H9 (cell line): ENCODE data around the gene PARD6G. TPM values are rescaled to one million over a fixed set of nuclear protein-coding genes. Genes with fewer than 3 reads are reported as not detected.

ENCODE experiments used
- DNase-seq: peaks from one replicate; pipeline ENCODE4 v3.0.0-alpha.2; 2017
- H2AFZ ChIP-seq: one replicate; pipeline ENCODE4 v1.6.1; 2013; ENCODE audit warnings: mild to moderate bottlenecking, low read length, control low read depth, moderate library complexity
- H2AK5ac ChIP-seq: 2 replicates; pipeline ENCODE4 v1.6.1; 2013; ENCODE audit warnings: low read length, control low read depth, mixed read lengths; ENCODE audit not compliant: insufficient read length
- H2BK120ac ChIP-seq: one replicate; pipeline ENCODE4 v1.6.1; 2013; ENCODE audit warnings: low read depth, mild to moderate bottlenecking, low read length, control low read depth, inconsistent platforms; ENCODE audit not compliant: poor library complexity, severe bottlenecking
- H2BK12ac ChIP-seq: 2 replicates; pipeline ENCODE4 v1.6.1; 2013; ENCODE audit warnings: low read length, control low read depth, mixed read lengths, low read depth; ENCODE audit not compliant: insufficient read length
- H2BK15ac ChIP-seq: 2 replicates; pipeline ENCODE4 v1.6.1; 2013; ENCODE audit warnings: low read depth, low read length, control low read depth
- H2BK20ac ChIP-seq: one replicate; pipeline ENCODE4 v1.6.1; 2013; ENCODE audit warnings: low read depth, mild to moderate bottlenecking, low read length, control low read depth, inconsistent platforms; ENCODE audit not compliant: poor library complexity, severe bottlenecking
- H2BK5ac ChIP-seq: 2 replicates; pipeline ENCODE4 v1.6.1; 2013; ENCODE audit warnings: low read length, control low read depth, mixed read lengths; ENCODE audit not compliant: insufficient read length
- H3K14ac ChIP-seq: 2 replicates; pipeline ENCODE4 v1.6.1; 2013; ENCODE audit warnings: low read length, control low read depth; ENCODE audit not compliant: insufficient read depth
- H3K18ac ChIP-seq: 2 replicates; pipeline ENCODE4 v1.6.1; 2013; ENCODE audit warnings: low read depth, mild to moderate bottlenecking, mixed read lengths, low read length, control low read depth; ENCODE audit not compliant: insufficient read length
- H3K23ac ChIP-seq: 2 replicates; pipeline ENCODE4 v1.6.1; 2013; ENCODE audit warnings: low read length, control low read depth, mixed read lengths, low read depth; ENCODE audit not compliant: insufficient read length
- H3K23me2 ChIP-seq: 2 replicates; pipeline ENCODE4 v1.6.1; 2013; ENCODE audit warnings: low read depth, mild to moderate bottlenecking, mixed read lengths, low read length, control low read depth; ENCODE audit not compliant: insufficient read length, poor library complexity, severe bottlenecking
- H3K27ac ChIP-seq: 2 replicates; pipeline ENCODE4 v1.5.1; 2013; ENCODE audit warnings: low read length, control low read depth, mixed read lengths, low read depth; ENCODE audit not compliant: insufficient read length
- H3K27me3 ChIP-seq: 2 replicates; pipeline ENCODE4 v1.6.1; 2013; ENCODE audit warnings: low read length, control low read depth, inconsistent platforms; ENCODE audit not compliant: insufficient read depth
- H3K4ac ChIP-seq: 2 replicates; pipeline ENCODE4 v1.6.1; 2013; ENCODE audit warnings: low read depth, mild to moderate bottlenecking, control low read depth, inconsistent platforms, low read length, moderate library complexity
- H3K4me1 ChIP-seq: 2 replicates; pipeline ENCODE4 v1.6.1; 2013; ENCODE audit warnings: low read length, control low read depth, inconsistent platforms; ENCODE audit not compliant: insufficient read depth
- H3K4me2 ChIP-seq: 2 replicates; pipeline ENCODE4 v1.6.1; 2013; ENCODE audit warnings: low read length, control low read depth, mixed read lengths; ENCODE audit not compliant: insufficient read length, insufficient read depth
- H3K56ac ChIP-seq: 2 replicates; pipeline ENCODE4 v1.6.1; 2013; ENCODE audit warnings: low read depth, mild to moderate bottlenecking, mixed read lengths, low read length, control low read depth; ENCODE audit not compliant: insufficient read length
- H3K79me1 ChIP-seq: 2 replicates; pipeline ENCODE4 v1.6.1; 2013; ENCODE audit warnings: low read depth, mild to moderate bottlenecking, moderate library complexity, low read length, control low read depth, inconsistent platforms; ENCODE audit not compliant: insufficient read depth, poor library complexity, severe bottlenecking
- H3K79me2 ChIP-seq: 2 replicates; pipeline ENCODE4 v1.6.1; 2013; ENCODE audit warnings: low read length, control low read depth, inconsistent platforms; ENCODE audit not compliant: insufficient read depth
- H3K9ac ChIP-seq: 2 replicates; pipeline ENCODE4 v1.6.1; 2013; ENCODE audit warnings: low read length, control low read depth, mixed read lengths; ENCODE audit not compliant: insufficient read length; ENCODE audit errors: extremely low read depth
- H3K9me3 ChIP-seq: one replicate; pipeline ENCODE4 v1.6.1; 2013; ENCODE audit warnings: low read depth, low read length, inconsistent platforms; ENCODE audit not compliant: control insufficient read depth
- H3T11ph ChIP-seq: one replicate; pipeline ENCODE4 v1.6.1; 2013; ENCODE audit warnings: mild to moderate bottlenecking, low read length, control low read depth, inconsistent platforms
- H4K20me1 ChIP-seq: one replicate; pipeline ENCODE4 v1.6.1; 2013; ENCODE audit not compliant: control insufficient read depth, insufficient read length, insufficient read depth
- H4K5ac ChIP-seq: 2 replicates; pipeline ENCODE4 v1.6.1; 2013; ENCODE audit warnings: low read depth, mild to moderate bottlenecking, mixed read lengths, low read length, control low read depth; ENCODE audit not compliant: insufficient read length
- H4K8ac ChIP-seq: replicated peaks from 2 replicates; pipeline ENCODE4 v1.6.1; 2013; ENCODE audit warnings: low read length, control low read depth, mixed read lengths, low read depth; ENCODE audit not compliant: insufficient read length
- H4K91ac ChIP-seq: 2 replicates; pipeline ENCODE4 v1.6.1; 2013; ENCODE audit warnings: low read depth, mild to moderate bottlenecking, moderate library complexity, mixed read lengths, low read length, control low read depth; ENCODE audit not compliant: insufficient read length
- H3K27ac Mint-ChIP-seq, 3 experiments: 2 replicates in 2 of 3; 3 replicates in 1 of 3; pipeline ENCODE4 v1.8.0; 2020 to 2021; ENCODE audit warnings: mixed read lengths in 3 of 3, mild to moderate bottlenecking in 1 of 3, moderate library complexity in 1 of 3
- H3K27me3 Mint-ChIP-seq: 2 replicates; pipeline ENCODE4 v1.8.0; 2021; ENCODE audit warnings: low read depth, mild to moderate bottlenecking, moderate library complexity, mixed read lengths
- H3K36me3 Mint-ChIP-seq, 3 experiments: 2 replicates in 2 of 3; 3 replicates in 1 of 3; pipeline ENCODE4 v1.8.0; 2020 to 2021; ENCODE audit warnings: low read depth in 3 of 3, mixed read lengths in 3 of 3; ENCODE audit not compliant: insufficient read depth in 1 of 3
- H3K4me1 Mint-ChIP-seq, 2 experiments: 2 replicates each; pipeline ENCODE4 v1.8.0; 2020; ENCODE audit warnings: mixed read lengths in 2 of 2
- H3K4me3 Mint-ChIP-seq, 2 experiments: 2 replicates in 1 of 2; 3 replicates in 1 of 2; pipeline ENCODE4 v1.8.0; 2020 to 2021; ENCODE audit warnings: mild to moderate bottlenecking in 2 of 2, mixed read lengths in 2 of 2, moderate library complexity in 1 of 2
- H3K9me3 Mint-ChIP-seq, 2 experiments: 2 replicates in 1 of 2; 3 replicates in 1 of 2; pipeline ENCODE4 v1.8.0; 2020; ENCODE audit warnings: mild to moderate bottlenecking in 2 of 2, mixed read lengths in 2 of 2, moderate library complexity in 1 of 2
- CTCF ChIP-seq: fragments of 200-600 bp; sonication (generic); conservative IDR thresholded peaks from 3 replicates; pipeline ENCODE4 v1.8.0; 2021; ENCODE audit warnings: antibody characterized with exemption, mild to moderate bottlenecking
- WGBS: extraction: QIAGEN DNeasy Blood & Tissue Kit; methylation state at CpG from one replicate; pipeline ENCODE4 v1.1.7; 2013; ENCODE audit warnings: missing lambda C conversion rate, low lambda C conversion rate, mixed read lengths; ENCODE audit not compliant: insufficient read length; ENCODE audit errors: extremely low coverage; 5-methylcytosine and 5-hydroxymethylcytosine counted together
- total RNA-seq: library from RNA; stranded (reverse); gene quantifications from 2 replicates; pipeline ENCODE4 v1.2.1, GENCODE V29; 2021

The PARD6G gene
- total RNA-seq, 1 experiment from 2014 or later = 11.2 TPM

- Histone ChIP-seq H2BK5ac (no peak overlapping the region), H2BK15ac (no peak overlapping the region), H3K79me1 (no peaks in the 10 kb centered on the region), H3K23me2 (peaks cover 9% of the 10 kb centered on the region), H2BK20ac (no peak overlapping the region), H3K23ac (no peak overlapping the region), H4K20me1 (no peaks in the 10 kb centered on the region), H3K27ac (no peak overlapping the region), H2AFZ (no peak overlapping the region), H2AK5ac (no peak overlapping the region), H4K91ac (no peak overlapping the region), H3T11ph (no peak overlapping the region), H3K9ac (no peak overlapping the region), H4K8ac (no peak overlapping the region), H3K27me3 (no peaks in the 10 kb centered on the region; the same call in 1 of the 2 replicates), H3K14ac (no peak overlapping the region), H3K4me1 (no peaks in the 10 kb centered on the region), H3K9me3 (no peaks in the 10 kb centered on the region), H3K56ac (no peak overlapping the region), H3K4me2 (no peak overlapping the region), H2BK120ac (no peak overlapping the region), H3K4ac (no peak overlapping the region), H3K79me2 (peaks cover 2% of the 10 kb centered on the region; the same call in 1 of the 2 replicates), H3K18ac (no peak overlapping the region), H2BK12ac (no peak overlapping the region), H4K5ac (no peak overlapping the region)
- H3K9me3 Mint-ChIP-seq = peaks cover 0 to under 1% of the 10 kb centered on the region in 2 experiments; a peak in 2 of 5 replicates
- DNase-seq = no peak
- H3K36me3 Mint-ChIP-seq = no peaks in the 10 kb centered on the region; a peak in 1 of 7 replicates
- H3K27ac Mint-ChIP-seq = no peak overlapping the region
- H3K4me3 Mint-ChIP-seq = no peak overlapping the region
- WGBS = no CpG with 5 or more reads among the region's 5 CpGs
- no peak for TF ChIP-seq CTCF
- peaks cover 11% of the 10 kb centered on the region for H3K27me3 Mint-ChIP-seq
- peaks cover 11 to 18% of the 10 kb centered on the region in 2 experiments for H3K4me1 Mint-ChIP-seq
Measured at GRCh38 chr18:80243204-80243603, 4.1 kb downstream of the PARD6G start.
